Measurements from ENCODE around the gene RASD1. TPM values are rescaled to one million over a fixed set of nuclear protein-coding genes. Genes with fewer than 3 reads are reported as not detected.

The RASD1 gene
- total RNA-seq, 1 experiment from 2014 or later = 5.7 TPM

- H3K4me1 Mint-ChIP-seq = peaks cover 3 to 5% of the 10 kb centered on the region in 2 experiments; a peak in 3 of 4 replicates
- Histone ChIP-seq H3K9me3 (ENCODE audit: control insufficient read depth, low read depth, low read length) (no peaks in the 10 kb centered on the region), H4K8ac (replicated peaks; ENCODE audit: insufficient read length, low read depth, low read length) (no peak overlapping the region), H3K4ac (ENCODE audit: low read depth, low read length) (no peak overlapping the region), H3K56ac (ENCODE audit: insufficient read length, low read depth, low read length) (no peak overlapping the region), H2AK5ac (ENCODE audit: insufficient read length, low read length) (no peak overlapping the region), H2BK15ac (ENCODE audit: low read depth, low read length) (no peak overlapping the region), H3K14ac (ENCODE audit: insufficient read depth, low read length) (no peak overlapping the region), H3K23ac (ENCODE audit: insufficient read length, low read depth, low read length) (no peak overlapping the region), H4K5ac (ENCODE audit: insufficient read length, low read depth, low read length) (no peak overlapping the region), H3T11ph (ENCODE audit: low read length) (no peak overlapping the region), H2BK20ac (ENCODE audit: low read depth, low read length, poor library complexity, severe bottlenecking) (no peak overlapping the region), H3K27me3 (ENCODE audit: insufficient read depth, low read length) (no peaks in the 10 kb centered on the region), H4K20me1 (ENCODE audit: control insufficient read depth, insufficient read depth, insufficient read length) (no peaks in the 10 kb centered on the region), H3K79me2 (ENCODE audit: insufficient read depth, low read length) (no peaks in the 10 kb centered on the region), H2BK12ac (ENCODE audit: insufficient read length, low read depth, low read length) (no peak overlapping the region), H3K18ac (ENCODE audit: insufficient read length, low read depth, low read length) (no peak overlapping the region), H2BK120ac (ENCODE audit: low read depth, low read length, poor library complexity, severe bottlenecking) (no peak overlapping the region), H3K27ac (ENCODE audit: insufficient read length, low read depth, low read length) (no peak overlapping the region), H3K23me2 (ENCODE audit: insufficient read length, low read depth, low read length, poor library complexity, severe bottlenecking) (peaks cover under 1% of the 10 kb centered on the region), H3K4me2 (ENCODE audit: insufficient read depth, insufficient read length, low read length) (no peak overlapping the region), H4K91ac (ENCODE audit: insufficient read length, low read depth, low read length) (no peak overlapping the region), H2AFZ (ENCODE audit: low read length) (no peak overlapping the region), H3K4me1 (ENCODE audit: insufficient read depth, low read length) (no peaks in the 10 kb centered on the region), H3K79me1 (ENCODE audit: insufficient read depth, low read depth, low read length, poor library complexity, severe bottlenecking) (no peaks in the 10 kb centered on the region), H2BK5ac (ENCODE audit: insufficient read length, low read length) (no peak overlapping the region), H3K9ac (ENCODE audit: extremely low read depth, insufficient read length, low read length) (no peak overlapping the region)
- no peak for TF ChIP-seq CTCF (conservative IDR thresholded peaks at IDR 0.05)
- H3K27me3 Mint-ChIP-seq (ENCODE audit: low read depth) = peaks cover 40% of the 10 kb centered on the region
- H3K36me3 Mint-ChIP-seq (ENCODE audit: insufficient read depth in 1 of 3, low read depth in 3 of 3) = no peaks in the 10 kb centered on the region
- DNase-seq = no peak
- no peaks in the 10 kb centered on the region; a peak in 1 of 5 replicates for H3K9me3 Mint-ChIP-seq
- WGBS (ENCODE audit: extremely low coverage, insufficient read length, low lambda C conversion rate) = no CpG with 5 or more reads among the region's 8 CpGs
- no peak overlapping the region for H3K4me3 Mint-ChIP-seq
- no peak overlapping the region for H3K27ac Mint-ChIP-seq
These were observed 23.8 kb downstream of the RASD1 start for GRCh38 chr17:17472333-17472920.
